H1 (cell line): ENCODE measurements around the gene TSSC4.

Experiments used
- BCL11A ChIP-seq, 2 experiments: IDR thresholded peaks; one replicate each; pipeline ENCODE4 v1.6.1; 2011; ENCODE audit warnings: low read depth in 2 of 2, low read length in 2 of 2, mild to moderate bottlenecking in 2 of 2
- BRCA1 ChIP-seq: IDR thresholded peaks from 2 replicates; pipeline ENCODE4 v1.6.1; 2012; ENCODE audit warnings: low read depth, low read length, improper control_type of control experiment
- CTCF ChIP-seq, 3 experiments: IDR thresholded peaks; 1 replicate in 2 of 3; 2 replicates in 1 of 3; pipeline versions ENCODE4 v1.5.1 to v1.6.1; 2011; ENCODE audit warnings: low read length in 3 of 3, mild to moderate bottlenecking in 3 of 3, inconsistent platforms in 2 of 3, low read depth in 1 of 3, moderate library complexity in 1 of 3; ENCODE audit not compliant: insufficient read depth in 1 of 3; ENCODE audit errors: control extremely low read depth in 1 of 3
- E2F6 ChIP-seq: IDR thresholded peaks from 2 replicates; pipeline ENCODE4 v1.6.1; 2012; ENCODE audit warnings: inconsistent platforms
- EP300 ChIP-seq, 2 experiments: IDR thresholded peaks; 1 replicate in 1 of 2; 2 replicates in 1 of 2; pipeline ENCODE4 v1.6.1; 2011 to 2012; ENCODE audit warnings: low read depth in 2 of 2, low read length in 2 of 2, mild to moderate bottlenecking in 2 of 2, borderline replicate concordance in 1 of 2, inconsistent platforms in 1 of 2, moderate library complexity in 1 of 2
- MAX ChIP-seq: IDR thresholded peaks from 2 replicates; pipeline ENCODE4 v1.6.1; 2012; ENCODE audit warnings: inconsistent platforms
- NANOG ChIP-seq: IDR thresholded peaks from 2 replicates; pipeline ENCODE4 v1.6.1; 2011; ENCODE audit warnings: low read length, low read depth, mild to moderate bottlenecking, inconsistent platforms; ENCODE audit not compliant: insufficient read depth, poor library complexity, severe bottlenecking
- PHF8 ChIP-seq: fragments of 200-600 bp; sonication (generic); conservative IDR thresholded peaks from 2 replicates; pipeline ENCODE4 v1.7.1; 2012; ENCODE audit warnings: low read depth, mild to moderate bottlenecking, inconsistent platforms, low read length, moderate library complexity
- POLR2A ChIP-seq, 2 experiments: IDR thresholded peaks; 1 replicate in 1 of 2; 2 replicates in 1 of 2; pipeline ENCODE4 v1.6.1; 2011; ENCODE audit warnings: low read depth in 2 of 2, low read length in 2 of 2, mild to moderate bottlenecking in 2 of 2; ENCODE audit errors: control extremely low read depth in 1 of 2
- RFX5 ChIP-seq: IDR thresholded peaks from 2 replicates; pipeline ENCODE4 v1.6.1; 2011; ENCODE audit warnings: low read depth, low read length, improper control_type of control experiment, borderline replicate concordance
- SIN3A ChIP-seq, 2 experiments: IDR thresholded peaks in 1 of 2; conservative IDR thresholded peaks in 1 of 2; 2 replicates each; pipeline ENCODE4 v1.6.1; 2011 to 2012; ENCODE audit warnings: low read length in 2 of 2, improper control_type of control experiment in 1 of 2, low read depth in 1 of 2, mild to moderate bottlenecking in 1 of 2
- SP2 ChIP-seq: IDR thresholded peaks from 2 replicates; pipeline ENCODE4 v1.6.1; 2012; ENCODE audit warnings: mild to moderate bottlenecking, low read length, inconsistent platforms
- YY1 ChIP-seq: IDR thresholded peaks from 2 replicates; pipeline ENCODE4 v1.6.1; 2011; ENCODE audit warnings: low read depth, mild to moderate bottlenecking, low read length
- ZNF274 ChIP-seq: IDR thresholded peaks from 2 replicates; pipeline ENCODE4 v1.7.0; 2012; ENCODE audit warnings: low read length, borderline replicate concordance; ENCODE audit errors: extremely low read depth

DNA sequence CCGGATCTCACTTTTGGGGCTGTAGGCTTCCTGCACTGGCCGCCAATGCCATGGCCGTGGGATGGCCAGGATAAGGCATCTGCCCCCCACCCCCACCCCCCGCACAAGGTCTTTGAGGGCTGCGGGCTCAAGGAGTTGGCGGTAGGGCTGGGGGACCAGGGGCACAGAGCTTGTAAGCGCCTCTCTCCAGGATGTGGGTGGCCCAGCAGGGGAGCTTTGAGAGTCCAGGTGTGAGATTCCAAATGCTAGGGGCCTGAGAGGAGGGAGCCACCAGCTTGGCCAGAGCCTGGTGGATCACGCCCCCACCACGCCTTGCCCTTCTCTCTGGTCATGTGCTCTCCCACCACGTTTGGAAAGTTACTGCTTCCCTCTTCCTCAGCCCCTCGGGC, 18.4 kb upstream of the TSSC4 start:
- TF ChIP-seq CTCF (IDR thresholded peaks at IDR 0.05; ENCODE audit: control extremely low read depth in 1 of 3, insufficient read depth in 1 of 3, low read depth in 1 of 3, low read length in 3 of 3) (no peak), BCL11A (IDR thresholded peaks at IDR 0.05; ENCODE audit: low read depth in 2 of 2, low read length in 2 of 2) (no peak), EP300 (IDR thresholded peaks at IDR 0.05; ENCODE audit: borderline replicate concordance in 1 of 2, low read depth in 2 of 2, low read length in 2 of 2) (no peak), SIN3A (conservative IDR thresholded peaks at IDR 0.05 in 1 of 2, IDR thresholded peaks at IDR 0.05 in 1 of 2; ENCODE audit: low read depth in 1 of 2, low read length in 2 of 2) (no peak), SP2 (no peak), BRCA1 (no peak), PHF8 (no peak), YY1 (no peak), POLR2A (IDR thresholded peaks at IDR 0.05; ENCODE audit: control extremely low read depth in 1 of 2, low read depth in 2 of 2, low read length in 2 of 2) (no peak), NANOG (no peak), RFX5 (no peak), ZNF274 (no peak), E2F6 (no peak), MAX (no peak)
